ENCODE measurements around the gene DUSP16.
"Not testable (repeated sequence)": the region's sequence is repeated elsewhere in the genome, so short reads cannot be mapped to it uniquely, and the experiment has no call there.

The DUSP16 gene

GRCh38 chr12:12583510-12584178 is 21.0 kb upstream of the DUSP16 start:
- DNase-seq = no peak

- DNase-seq = no peak
Observed at GRCh38 chr12:12582895-12583303, 20.2 kb upstream of the DUSP16 start.

- no peak for DNase-seq
Observed at GRCh38 chr12:12582193-12582881, 19.7 kb upstream of the DUSP16 start.

- DNase-seq = not testable (repeated sequence)
Observed at GRCh38 chr12:12580716-12581115, 18.1 kb upstream of the DUSP16 start.

- no peak for DNase-seq
Observed at GRCh38 chr12:12577786-12578185, 15.1 kb upstream of the DUSP16 start.

- DNase-seq = no peak
Observed at GRCh38 chr12:12572659-12573058, 10.0 kb upstream of the DUSP16 start.

- not testable (repeated sequence) for DNase-seq
Observed at GRCh38 chr12:12565971-12566370, 3.3 kb upstream of the DUSP16 start.

- DNase-seq = no peak
Observed at GRCh38 chr12:12564911-12565310, 2.2 kb upstream of the DUSP16 start.

- peak in 1 of 2 experiments; percentile 52 for DNase-seq
Observed at GRCh38 chr12:12563290-12563928, 746 bp upstream of the DUSP16 start.

GRCh38 chr12:12562016-12562483 is 613 bp downstream of the DUSP16 start:
- no peak for DNase-seq

GRCh38 chr12:12561371-12562015 is 1.2 kb downstream of the DUSP16 start:
- peak in 1 of 2 experiments; percentile 55 for DNase-seq

- peak in 1 of 2 experiments; percentile 48 for DNase-seq
Observed at GRCh38 chr12:12560587-12561370, 1.9 kb downstream of the DUSP16 start.

- no peak for DNase-seq
Observed at GRCh38 chr12:12559719-12560296, 2.9 kb downstream of the DUSP16 start.

- DNase-seq = no peak
Observed at GRCh38 chr12:12558291-12558690, 4.4 kb downstream of the DUSP16 start.

GRCh38 chr12:12557733-12558132 is 4.9 kb downstream of the DUSP16 start:
- DNase-seq = no peak

GRCh38 chr12:12555656-12556055 is 7.0 kb downstream of the DUSP16 start:
- DNase-seq = no peak

- DNase-seq = no peak
Observed at GRCh38 chr12:12553208-12553785, 9.4 kb downstream of the DUSP16 start.

GRCh38 chr12:12551115-12551514 is 11.5 kb downstream of the DUSP16 start:
- no peak for DNase-seq

- DNase-seq = no peak
Observed at GRCh38 chr12:12550277-12550676, 12.4 kb downstream of the DUSP16 start.

GRCh38 chr12:12549426-12549825 is 13.2 kb downstream of the DUSP16 start:
- DNase-seq = no peak

GRCh38 chr12:12548713-12549112 is 13.9 kb downstream of the DUSP16 start:
- DNase-seq = no peak

- DNase-seq = no peak
Observed at GRCh38 chr12:12546314-12546772, 16.3 kb downstream of the DUSP16 start.
